Muscle layer of colon (tissue), 2 donors: ENCODE results near the gene SERPING1.

Source experiments
- H3K27ac ChIP-seq: one replicate; pipeline ENCODE4 v1.7.0; 2013; ENCODE audit warnings: low read depth, mild to moderate bottlenecking, low read length, moderate library complexity
- H3K27me3 ChIP-seq, 2 donors: one replicate each; pipeline ENCODE4 v1.7.0; 2013; ENCODE audit warnings: low read length in 2 of 2, mild to moderate bottlenecking in 2 of 2; ENCODE audit not compliant: insufficient read depth in 2 of 2, control insufficient read depth in 1 of 2
- H3K36me3 ChIP-seq: one replicate; pipeline ENCODE4 v1.7.0; 2013; ENCODE audit warnings: mild to moderate bottlenecking, low read length; ENCODE audit not compliant: insufficient read depth
- H3K4me1 ChIP-seq: one replicate; pipeline ENCODE4 v1.7.0; 2013; ENCODE audit warnings: mild to moderate bottlenecking, low read length; ENCODE audit not compliant: insufficient read depth
- H3K4me3 ChIP-seq, 2 donors: one replicate each; pipeline ENCODE4 v1.7.0; 2013; ENCODE audit warnings: low read length in 2 of 2, low read depth in 1 of 2, mild to moderate bottlenecking in 1 of 2, moderate library complexity in 1 of 2
- H3K9ac ChIP-seq: one replicate; pipeline ENCODE4 v1.7.0; 2013; ENCODE audit warnings: low read length
- H3K9me3 ChIP-seq: one replicate; pipeline ENCODE4 v1.7.0; 2013; ENCODE audit warnings: mild to moderate bottlenecking, low read length
- donor health status: abdominal sarcoma.
- donor health status: Adenocarcinoma of cecum.

SERPING1 gene

DNA sequence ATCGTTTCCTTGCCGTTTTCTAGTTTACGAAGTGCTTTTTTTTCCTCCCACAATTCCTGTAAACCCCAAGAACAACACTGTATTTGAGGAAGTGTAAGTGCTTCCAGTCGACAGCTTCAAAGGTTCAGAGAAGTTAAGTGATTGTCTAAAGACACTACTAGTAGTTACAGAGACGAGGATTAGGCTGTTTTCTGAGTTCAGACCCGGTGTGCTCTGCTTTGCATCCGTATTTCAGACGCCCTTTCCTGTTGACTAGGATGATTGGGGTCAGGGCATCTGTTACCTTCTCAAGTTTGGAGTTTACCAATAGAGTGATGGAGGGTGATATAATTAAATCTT is 60.5 kb downstream of the SERPING1 start:
- H3K4me3 ChIP-seq = peak overlapping the region; percentile 72 to 80
- H3K9me3 ChIP-seq = no peaks in the 10 kb centered on the region
- H3K4me1 ChIP-seq = peaks cover 8% of the 10 kb centered on the region
- H3K9ac ChIP-seq = peak overlapping the region; percentile 36
- H3K27me3 ChIP-seq = peaks cover 2 to 5% of the 10 kb centered on the region in 2 donors
- H3K27ac ChIP-seq = peak overlapping the region; percentile 67
- peaks cover 38% of the 10 kb centered on the region for H3K36me3 ChIP-seq

DNA sequence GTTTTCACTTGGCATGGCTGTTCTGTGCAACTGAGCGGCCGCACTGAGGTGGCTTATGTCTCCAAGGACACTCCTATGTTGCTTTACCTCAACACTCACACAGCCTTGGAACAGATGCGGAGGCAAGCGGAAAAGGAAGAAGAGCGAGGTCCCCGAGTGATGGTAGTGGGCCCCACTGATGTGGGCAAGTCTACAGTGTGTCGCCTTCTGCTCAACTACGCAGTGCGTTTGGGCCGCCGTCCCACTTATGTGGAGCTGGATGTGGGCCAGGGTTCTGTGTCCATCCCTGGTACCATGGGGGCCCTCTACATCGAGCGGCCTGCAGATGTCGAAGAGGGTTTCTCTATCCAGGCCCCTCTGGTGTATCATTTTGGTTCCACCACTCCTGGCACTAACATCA is 62.2 kb downstream of the SERPING1 start:
- Histone ChIP-seq H3K9me3 (no peaks in the 10 kb centered on the region), H3K4me3 (no peak overlapping the region), H3K27me3 (no peaks in the 10 kb centered on the region)

DNA sequence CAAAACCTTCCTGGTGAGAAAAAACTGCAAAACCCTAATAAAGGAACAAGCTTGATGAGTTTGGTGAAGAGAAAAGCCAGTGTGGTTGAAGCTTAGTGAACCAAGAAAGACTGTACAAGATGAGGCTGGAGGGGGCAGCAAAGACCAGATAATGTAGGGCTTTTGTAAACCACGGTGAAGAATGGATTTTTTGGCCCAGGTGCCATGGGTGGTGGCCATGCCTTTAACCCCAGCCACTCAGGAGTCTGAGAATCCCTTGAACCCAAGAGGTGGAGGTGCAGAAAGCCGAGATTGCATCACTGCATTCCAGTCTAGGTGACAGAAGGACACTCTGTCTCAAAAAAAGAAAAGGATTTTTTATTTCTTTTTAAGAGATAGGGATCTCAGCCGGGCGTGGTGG is 65.4 kb downstream of the SERPING1 start:
- no peak overlapping the region for H3K4me3 ChIP-seq
- no peak overlapping the region for H3K9ac ChIP-seq
- peaks cover 38% of the 10 kb centered on the region for H3K36me3 ChIP-seq

More for the DNA sequence above, 62.2 kb downstream of the SERPING1 start:
- Histone ChIP-seq H3K9ac (no peak overlapping the region), H3K36me3 (peaks cover 38% of the 10 kb centered on the region), H3K27ac (no peak overlapping the region), H3K4me1 (peaks cover 8% of the 10 kb centered on the region)

DNA sequence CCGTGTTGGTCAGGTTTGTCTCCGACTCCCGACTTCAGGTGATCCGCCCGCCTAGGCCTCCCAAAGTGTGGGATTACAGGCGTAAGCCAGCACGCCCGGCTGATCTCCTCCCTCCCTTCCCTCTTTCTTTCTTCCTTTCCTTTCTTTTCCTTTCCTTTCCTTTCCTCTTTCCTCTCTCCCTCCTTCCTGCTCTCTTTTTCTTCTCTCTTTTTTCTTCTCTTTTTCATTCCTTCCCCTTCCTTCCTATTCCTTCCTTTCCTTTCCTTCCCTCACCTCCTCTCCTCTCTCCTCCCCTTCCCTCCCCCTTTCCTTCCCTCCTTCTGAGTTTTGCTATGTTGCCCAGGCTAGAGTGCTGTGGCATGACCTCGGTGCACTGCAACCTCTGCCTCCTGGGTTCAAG is 66.5 kb downstream of the SERPING1 start:
- no peaks in the 10 kb centered on the region for H3K9me3 ChIP-seq
- peaks cover 38% of the 10 kb centered on the region for H3K36me3 ChIP-seq
- peaks cover 9% of the 10 kb centered on the region for H3K4me1 ChIP-seq
- no peaks in the 10 kb centered on the region for H3K27me3 ChIP-seq
- no peak overlapping the region for H3K4me3 ChIP-seq
- H3K9ac ChIP-seq = no peak overlapping the region
- H3K27ac ChIP-seq = no peak overlapping the region

More for the DNA sequence above, 65.4 kb downstream of the SERPING1 start:
- Histone ChIP-seq H3K27me3 (no peaks in the 10 kb centered on the region), H3K4me1 (peaks cover 10% of the 10 kb centered on the region), H3K27ac (no peak overlapping the region), H3K9me3 (no peaks in the 10 kb centered on the region)
